Esophagus squamous epithelium (tissue), 4 donors: ENCODE results near the gene LHFPL4.

Source experiments
- CTCF ChIP-seq, 6 experiments: fragments of 450-650 bp in 4 of 6; fragments of 200-600 bp in 2 of 6; sonication (generic) in 2 of 6; IDR thresholded peaks; one replicate each; pipeline ENCODE4 v1.5.1; 2016 to 2019; ENCODE audit warnings: antibody characterized with exemption in 6 of 6, mild to moderate bottlenecking in 4 of 6, moderate library complexity in 4 of 6
- POLR2A ChIP-seq, 4 donors: fragments of 450-650 bp; IDR thresholded peaks; one replicate each; pipeline ENCODE4 v1.6.1; 2017; ENCODE audit warnings: antibody characterized with exemption in 4 of 4, mild to moderate bottlenecking in 4 of 4, moderate library complexity in 3 of 4

GRCh38 chr3:9480265-9480664 is 73.4 kb downstream of the LHFPL4 start:
- no peak for TF ChIP-seq CTCF (IDR thresholded peaks at IDR 0.05)
- no peak for TF ChIP-seq POLR2A (IDR thresholded peaks at IDR 0.05)
